Aorta (tissue), 5 donors: ENCODE measurements around the gene E2F1. TPM values are rescaled to one million over a fixed set of nuclear protein-coding genes. Genes with fewer than 3 reads are reported as not detected.

ENCODE experiments used
- ATAC-seq: fragments of 200-7000 bp; cut with Tn5 transposase; one replicate; pipeline ENCODE4 v1.9.1; 2022; ENCODE audit warnings: moderate library complexity; ENCODE audit not compliant: low FRiP score
- DNase-seq, 2 donors: peaks; one replicate each; pipeline ENCODE4 v3.0.0-alpha.2; 2020
- H3K27ac ChIP-seq, 2 donors: one replicate each; pipeline ENCODE4 v1.5.1; 2013; ENCODE audit warnings: low read length in 2 of 2, mild to moderate bottlenecking in 2 of 2, moderate library complexity in 2 of 2, control low read depth in 1 of 2, inconsistent platforms in 1 of 2, low read depth in 1 of 2
- H3K27me3 ChIP-seq, 2 donors: one replicate each; pipeline ENCODE4 v1.6.1; 2013; ENCODE audit warnings: control low read depth in 1 of 2, low read length in 1 of 2, mild to moderate bottlenecking in 1 of 2, moderate library complexity in 1 of 2; ENCODE audit not compliant: insufficient read depth in 2 of 2, control insufficient read depth in 1 of 2
- H3K36me3 ChIP-seq, 2 donors: one replicate each; pipeline ENCODE4 v1.6.1; 2013; ENCODE audit warnings: control low read depth in 1 of 2, low read length in 1 of 2, mild to moderate bottlenecking in 1 of 2; ENCODE audit not compliant: insufficient read depth in 2 of 2, control insufficient read depth in 1 of 2
- H3K4me1 ChIP-seq, 2 donors: one replicate each; pipeline ENCODE4 v1.6.1; 2013; ENCODE audit warnings: low read length in 2 of 2, control low read depth in 1 of 2, mild to moderate bottlenecking in 1 of 2, moderate library complexity in 1 of 2; ENCODE audit not compliant: insufficient read depth in 2 of 2, control insufficient read depth in 1 of 2
- H3K4me3 ChIP-seq, 2 donors: one replicate each; pipeline ENCODE4 v1.5.1; 2013; ENCODE audit warnings: low read length in 2 of 2, control low read depth in 1 of 2, mild to moderate bottlenecking in 1 of 2
- H3K9me3 ChIP-seq: one replicate; pipeline ENCODE4 v1.6.1; 2013; ENCODE audit warnings: mild to moderate bottlenecking, low read length; ENCODE audit not compliant: control insufficient read depth
- WGBS, 2 donors: extraction: QIAGEN DNeasy Blood & Tissue Kit; methylation state at CpG; one replicate each; pipeline ENCODE4 v1.1.7; 2013; 5-methylcytosine and 5-hydroxymethylcytosine counted together
- intact Hi-C, 2 donors: fragments of 100-400 bp; cut with DNase I; formaldehyde crosslinking; loops; one replicate each; pipeline versions ENCODE4 v1.14.2 to v1.15.0; 2022
- polyA plus RNA-seq, 2 donors: library from polyadenylated mRNA; stranded (reverse); fragments of 200-250 nt; gene quantifications; one replicate each; pipeline ENCODE4 v1.2.3, GENCODE V29; 2013
- total RNA-seq, 2 donors: library from RNA; stranded (reverse); fragmentation: NEBNext Ultra II Directional; extraction: Animal tissue kit (Norgen Biotek cat#: 25700); gene quantifications; one replicate each; pipeline ENCODE4 v1.2.1, GENCODE V29; 2021
- donor health status: healthy with polysubstance abuse.
- donor health status: Bipolar disorder and iron deficiency.
- donor health status: DM: no; HTN: no; CAD: no.
- donor health status: DM: no; HTN: no; CAD: no.
- donor health status: DM: yes; HTN: yes; CAD: no.

The E2F1 gene
- total and polyA plus RNA-seq, 4 donors: 1.4 to 1.6 (median 1.6) TPM

GRCh38 chr20:33716498-33716897 lies 30.3 kb upstream of the E2F1 start:
- H3K36me3 ChIP-seq: no peaks in the 10 kb centered on the region
- H3K4me1 ChIP-seq: no peaks in the 10 kb centered on the region
- no peak for ATAC-seq
- 82 to 89% methylated on average over 2 of the region's 2 CpGs for WGBS, 2 donors
- DNase-seq: no peak
- H3K27me3 ChIP-seq: no peaks in the 10 kb centered on the region
- intact Hi-C loops: no loop called here
- H3K9me3 ChIP-seq: no peaks in the 10 kb centered on the region
- no peak overlapping the region for H3K4me3 ChIP-seq
- H3K27ac ChIP-seq: no peak overlapping the region

DNA sequence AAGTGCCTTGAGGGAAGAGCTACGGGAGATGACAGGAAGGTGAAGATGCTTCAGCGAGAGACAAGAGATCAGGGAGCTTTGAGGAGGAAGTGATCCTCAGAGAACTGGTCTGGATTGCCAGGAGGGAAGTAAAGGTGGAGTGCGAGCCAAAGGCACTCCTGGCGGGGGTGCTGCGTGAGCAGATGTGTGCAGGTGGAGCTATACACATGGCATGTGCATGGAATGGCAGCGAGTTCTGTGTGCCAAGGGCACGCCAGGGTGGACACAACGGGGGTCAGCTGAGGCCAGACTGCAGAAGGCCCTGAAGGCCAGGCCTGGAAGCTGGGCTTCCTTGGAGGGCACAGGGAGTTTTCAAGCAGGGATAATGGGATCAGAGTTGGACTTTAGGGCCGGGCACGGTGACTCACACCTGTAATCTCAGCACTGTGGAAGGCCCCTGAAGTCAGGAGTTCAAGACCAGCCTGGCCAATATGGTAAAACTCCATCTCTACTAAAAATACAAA lies 27.7 kb upstream of the E2F1 start:
- no peaks in the 10 kb centered on the region for H3K36me3 ChIP-seq
- DNase-seq (no peak), ATAC-seq (no peak)
- no peaks in the 10 kb centered on the region for H3K27me3 ChIP-seq
- H3K4me3 ChIP-seq: no peak overlapping the region
- H3K4me1 ChIP-seq: no peaks in the 10 kb centered on the region
- H3K9me3 ChIP-seq: no peaks in the 10 kb centered on the region
- 91 to 92% methylated on average over 10 of the region's 10 CpGs for WGBS, 2 donors
- intact Hi-C loops: no loop called here
- H3K27ac ChIP-seq: no peak overlapping the region

DNA sequence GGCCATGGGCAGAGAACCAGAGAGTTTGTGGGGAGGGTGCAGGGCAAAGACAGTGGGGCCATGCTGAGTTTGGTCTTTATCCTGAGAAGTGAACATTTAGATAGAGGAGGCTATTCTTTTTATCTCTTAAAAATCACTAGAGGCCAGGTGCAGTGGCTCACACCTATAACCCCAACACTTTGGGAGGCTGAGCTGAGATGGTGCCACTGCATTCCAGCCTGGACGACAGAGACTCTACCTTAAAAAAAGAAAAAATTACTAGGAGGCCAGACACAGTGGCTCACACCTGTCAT lies 25.2 kb upstream of the E2F1 start:
- intact Hi-C loops: no loop called here
- Histone ChIP-seq H3K4me1 (no peaks in the 10 kb centered on the region), H3K27me3 (no peaks in the 10 kb centered on the region), H3K4me3 (no peak overlapping the region), H3K27ac (no peak overlapping the region), H3K36me3 (no peaks in the 10 kb centered on the region), H3K9me3 (no peaks in the 10 kb centered on the region)
- 79 to 89% methylated on average over 1 of the region's 1 CpG for WGBS, 2 donors
- ATAC-seq (no peak), DNase-seq (no peak)

GRCh38 chr20:33710681-33711445 lies 24.7 kb upstream of the E2F1 start:
- 80 to 83% methylated on average over 14 of the region's 14 CpGs for WGBS, 2 donors
- H3K36me3 ChIP-seq: no peaks in the 10 kb centered on the region

DNA sequence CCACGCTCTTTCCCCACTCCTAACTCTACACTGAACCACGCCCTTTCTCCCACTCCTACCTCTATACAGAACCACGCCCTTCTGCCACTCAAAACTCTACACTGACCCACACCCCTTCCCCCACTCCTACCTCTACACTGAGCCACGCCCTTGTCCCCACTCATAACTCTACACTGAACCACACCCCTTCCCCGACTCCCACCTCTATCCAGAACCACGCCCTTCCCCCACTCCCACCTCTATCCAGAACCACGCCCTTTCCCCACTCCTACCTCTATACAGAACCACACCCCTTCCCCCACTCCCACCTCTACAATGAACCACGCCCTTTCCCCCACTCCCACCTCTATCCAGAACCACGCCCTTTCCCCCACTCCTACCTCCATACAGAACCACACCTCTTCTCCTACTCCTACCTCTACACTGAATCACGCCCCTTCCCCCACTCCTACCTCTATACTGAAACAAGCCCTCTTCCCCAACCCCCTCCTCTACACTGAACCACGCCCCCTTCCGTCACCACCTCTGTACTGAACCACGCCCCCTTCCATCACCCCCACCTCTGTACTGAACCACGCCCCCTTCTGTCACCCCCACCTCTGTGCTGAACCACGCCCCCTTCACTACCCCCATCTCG lies 23.8 kb upstream of the E2F1 start:
- ATAC-seq (no peak), DNase-seq (no peak)
- Histone ChIP-seq H3K4me1 (no peaks in the 10 kb centered on the region), H3K27ac (no peak overlapping the region), H3K27me3 (no peaks in the 10 kb centered on the region), H3K4me3 (no peak overlapping the region), H3K36me3 (no peaks in the 10 kb centered on the region), H3K9me3 (no peaks in the 10 kb centered on the region)
- 79 to 82% methylated on average over 16 of the region's 16 CpGs for WGBS, 2 donors
- intact Hi-C loops: no loop called here

More at GRCh38 chr20:33710681-33711445, 24.7 kb upstream of the E2F1 start:
- H3K27ac ChIP-seq: no peak overlapping the region
- H3K4me1 ChIP-seq: no peaks in the 10 kb centered on the region
- H3K9me3 ChIP-seq: no peaks in the 10 kb centered on the region
- DNase-seq (no peak), ATAC-seq (no peak)
- intact Hi-C loops: no loop called here
- H3K4me3 ChIP-seq: no peak overlapping the region
- no peaks in the 10 kb centered on the region for H3K27me3 ChIP-seq

DNA sequence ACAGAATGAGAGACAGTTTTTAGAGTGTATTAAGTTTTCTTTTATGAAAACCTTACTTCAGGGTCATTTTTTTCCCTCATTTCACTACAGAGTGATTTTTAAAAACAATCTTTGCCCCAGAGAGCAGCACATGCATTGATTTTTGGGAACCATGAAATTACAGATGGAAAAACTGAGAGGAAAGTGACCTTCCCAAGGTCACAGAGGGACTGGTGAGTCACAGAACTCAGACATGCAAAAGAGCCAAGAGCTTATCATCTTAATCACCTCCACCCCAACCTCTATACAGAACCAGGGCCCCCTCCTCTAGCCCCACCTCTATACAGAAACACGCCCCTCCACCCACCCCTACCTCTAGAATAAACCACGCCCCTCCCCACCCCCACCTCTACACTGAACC lies 23.2 kb upstream of the E2F1 start:
- Histone ChIP-seq H3K4me3 (no peak overlapping the region), H3K36me3 (no peaks in the 10 kb centered on the region), H3K4me1 (no peaks in the 10 kb centered on the region), H3K27me3 (no peaks in the 10 kb centered on the region), H3K9me3 (no peaks in the 10 kb centered on the region), H3K27ac (no peak overlapping the region)
- ATAC-seq: no peak
- intact Hi-C loops: no loop called here
- DNase-seq: no peak
- 89 to 96% methylated on average over 2 of the region's 2 CpGs for WGBS, 2 donors

DNA sequence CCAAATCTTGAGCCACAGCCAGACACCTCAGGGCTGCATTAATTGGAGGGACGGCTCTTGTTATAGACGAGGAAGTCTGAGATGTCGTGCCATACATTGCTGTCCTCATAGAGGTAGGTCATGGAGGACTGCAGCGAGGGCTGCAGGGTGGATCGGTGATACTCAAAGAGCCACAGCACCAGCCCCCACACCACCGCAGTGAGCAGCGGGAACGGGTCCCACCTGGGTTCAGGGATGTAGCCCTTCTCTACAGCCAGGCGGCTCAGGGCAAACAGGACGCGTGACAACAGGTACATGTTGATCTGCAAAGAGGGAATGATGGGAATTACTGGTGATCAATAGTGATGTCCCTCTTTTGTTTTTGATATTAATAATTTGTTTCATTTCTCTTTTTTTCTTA lies 21.5 kb upstream of the E2F1 start:
- ATAC-seq (no peak), DNase-seq (no peak)
- H3K27ac ChIP-seq: no peak overlapping the region
- H3K9me3 ChIP-seq: no peaks in the 10 kb centered on the region
- no peaks in the 10 kb centered on the region for H3K4me1 ChIP-seq
- H3K4me3 ChIP-seq: no peak overlapping the region
- H3K36me3 ChIP-seq: no peaks in the 10 kb centered on the region
- WGBS, 2 donors: 89 to 90% methylated on average over 11 of the region's 11 CpGs
- intact Hi-C loops: no loop called here
- no peaks in the 10 kb centered on the region for H3K27me3 ChIP-seq

DNA sequence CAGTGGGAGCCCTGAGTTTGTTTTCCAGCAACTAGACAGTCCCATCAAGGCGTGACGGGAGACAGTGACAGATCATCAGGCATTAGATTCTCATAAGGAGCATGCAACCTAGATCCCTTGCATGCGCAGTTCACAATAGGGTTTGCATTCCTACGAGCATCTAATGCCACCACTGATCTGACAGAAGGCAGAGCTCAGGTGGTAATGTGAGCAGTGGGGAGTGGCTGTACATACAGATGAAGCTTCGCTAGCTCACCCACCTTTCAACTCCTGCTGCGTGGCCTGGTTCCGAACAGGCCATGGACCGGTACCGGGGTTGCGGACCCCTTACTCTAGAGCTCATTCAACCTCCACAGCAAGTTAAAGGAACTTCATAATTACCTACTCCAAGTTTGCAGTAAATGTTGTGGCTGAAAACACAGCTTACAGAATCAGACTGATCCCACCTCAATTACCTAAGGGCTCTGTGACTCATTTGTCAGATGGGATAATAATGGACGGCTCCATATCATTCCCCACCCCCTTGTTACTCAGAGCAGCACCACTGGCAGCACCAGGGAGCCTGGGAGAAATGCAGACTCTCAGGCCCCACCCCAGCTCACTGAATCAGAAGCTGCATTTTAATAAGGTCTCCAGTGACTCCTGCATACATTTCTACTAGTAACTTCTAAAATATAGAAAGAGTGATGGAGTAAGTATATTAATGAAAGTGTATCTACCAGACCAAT lies 18.2 kb upstream of the E2F1 start:
- Histone ChIP-seq H3K36me3 (no peaks in the 10 kb centered on the region), H3K4me3 (no peak overlapping the region), H3K4me1 (no peaks in the 10 kb centered on the region), H3K9me3 (no peaks in the 10 kb centered on the region), H3K27ac (no peak overlapping the region), H3K27me3 (no peaks in the 10 kb centered on the region)
- no peak for ATAC-seq
- DNase-seq: no peak
- 94 to 95% methylated on average over 11 of the region's 11 CpGs for WGBS, 2 donors
- intact Hi-C loops: no loop called here
